ENCODE data around the gene MAST4. TPM values are rescaled to one million over a fixed set of nuclear protein-coding genes. Genes with fewer than 3 reads are reported as not detected.

Gene MAST4
- total RNA-seq, 2 experiments from 2014 or later = 1.3 to 21.9 TPM

DNA sequence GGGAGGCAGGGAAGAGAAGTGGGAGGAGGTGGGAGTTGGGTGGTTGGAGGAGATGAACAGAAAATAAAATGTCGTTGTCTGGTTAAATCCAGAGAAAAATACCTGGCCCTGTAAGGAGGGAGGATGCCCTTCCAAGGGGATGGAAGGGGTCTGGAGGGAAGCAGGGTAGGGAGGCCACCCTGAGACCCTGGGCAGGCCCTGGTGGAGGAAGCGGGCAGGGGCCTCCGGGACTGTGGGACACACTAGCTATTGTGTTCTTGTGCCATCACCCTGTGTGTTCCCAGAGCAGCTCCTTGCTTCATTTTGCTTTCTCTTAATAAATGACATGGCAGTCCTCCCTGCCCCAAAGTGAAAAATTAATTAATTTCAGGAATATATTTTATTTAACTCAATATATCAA, 612.2 kb downstream of the MAST4 start:
- Histone ChIP-seq H3K4me1 (ENCODE audit: insufficient read depth, low read length, poor library complexity, severe bottlenecking) (peaks cover 63% of the 10 kb centered on the region), H2AFZ (ENCODE audit: low read length) (peak overlapping the region; percentile 90; the same call in 1 of the 2 replicates), H3K79me2 (ENCODE audit: insufficient read depth, low read depth, low read length) (no peaks in the 10 kb centered on the region), H3K9me2 (ENCODE audit: insufficient read depth, low read length) (no peaks in the 10 kb centered on the region), H3K4me2 (ENCODE audit: low read length) (0 out of 2 replicates have a peak overlapping the region, but pooled peaks have one; percentile 11), H3K36me3 (ENCODE audit: insufficient read depth, low read length) (no peaks in the 10 kb centered on the region), H3K9me3 (ENCODE audit: low read length) (no peaks in the 10 kb centered on the region), H3K27ac (ENCODE audit: low read depth, low read length, poor library complexity, severe bottlenecking) (no peak overlapping the region), H4K20me1 (ENCODE audit: insufficient read depth, low read length) (no peaks in the 10 kb centered on the region), H3K4me3 (ENCODE audit: low read depth, low read length, poor library complexity, severe bottlenecking) (no peak overlapping the region)
- no peak for DNase-seq (ENCODE audit: low spot score)
- intact Hi-C loops (cut with micrococcal nuclease; ENCODE audit: unreplicated experiment) = loop anchor here (2.0 to 10.0 kb wide), 4 partner anchors 204 to 1284 kb away; partner anchors contain the start of genes ERBIN and SREK1
- POLR2A ChIA-PET = interaction anchor here (0.7 to 4.7 kb wide), 5 partner anchors 19 to 1279 kb away, joined by 3 to 48 read pairs (median 4); no protein-coding TSS in a partner anchor
- BruUV-seq (replicated peaks) = no TSS peak
- TF ChIP-seq, protein P1, sequence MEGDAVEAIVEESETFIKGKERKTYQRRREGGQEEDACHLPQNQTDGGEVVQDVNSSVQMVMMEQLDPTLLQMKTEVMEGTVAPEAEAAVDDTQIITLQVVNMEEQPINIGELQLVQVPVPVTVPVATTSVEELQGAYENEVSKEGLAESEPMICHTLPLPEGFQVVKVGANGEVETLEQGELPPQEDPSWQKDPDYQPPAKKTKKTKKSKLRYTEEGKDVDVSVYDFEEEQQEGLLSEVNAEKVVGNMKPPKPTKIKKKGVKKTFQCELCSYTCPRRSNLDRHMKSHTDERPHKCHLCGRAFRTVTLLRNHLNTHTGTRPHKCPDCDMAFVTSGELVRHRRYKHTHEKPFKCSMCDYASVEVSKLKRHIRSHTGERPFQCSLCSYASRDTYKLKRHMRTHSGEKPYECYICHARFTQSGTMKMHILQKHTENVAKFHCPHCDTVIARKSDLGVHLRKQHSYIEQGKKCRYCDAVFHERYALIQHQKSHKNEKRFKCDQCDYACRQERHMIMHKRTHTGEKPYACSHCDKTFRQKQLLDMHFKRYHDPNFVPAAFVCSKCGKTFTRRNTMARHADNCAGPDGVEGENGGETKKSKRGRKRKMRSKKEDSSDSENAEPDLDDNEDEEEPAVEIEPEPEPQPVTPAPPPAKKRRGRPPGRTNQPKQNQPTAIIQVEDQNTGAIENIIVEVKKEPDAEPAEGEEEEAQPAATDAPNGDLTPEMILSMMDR (conservative IDR thresholded peaks at IDR 0.05; ENCODE audit: low read length) = no peak
- no peak for TF ChIP-seq EZH2phosphoT487 (IDR thresholded peaks at IDR 0.05; ENCODE audit: borderline replicate concordance, low read depth, low read length)
- CTCF ChIA-PET (ENCODE audit: unreplicated experiment) = interaction anchor here (0.6 to 1.3 kb wide), 2 partner anchors 42 to 46 kb away, joined by 3 to 4 read pairs; no protein-coding TSS in a partner anchor

DNA sequence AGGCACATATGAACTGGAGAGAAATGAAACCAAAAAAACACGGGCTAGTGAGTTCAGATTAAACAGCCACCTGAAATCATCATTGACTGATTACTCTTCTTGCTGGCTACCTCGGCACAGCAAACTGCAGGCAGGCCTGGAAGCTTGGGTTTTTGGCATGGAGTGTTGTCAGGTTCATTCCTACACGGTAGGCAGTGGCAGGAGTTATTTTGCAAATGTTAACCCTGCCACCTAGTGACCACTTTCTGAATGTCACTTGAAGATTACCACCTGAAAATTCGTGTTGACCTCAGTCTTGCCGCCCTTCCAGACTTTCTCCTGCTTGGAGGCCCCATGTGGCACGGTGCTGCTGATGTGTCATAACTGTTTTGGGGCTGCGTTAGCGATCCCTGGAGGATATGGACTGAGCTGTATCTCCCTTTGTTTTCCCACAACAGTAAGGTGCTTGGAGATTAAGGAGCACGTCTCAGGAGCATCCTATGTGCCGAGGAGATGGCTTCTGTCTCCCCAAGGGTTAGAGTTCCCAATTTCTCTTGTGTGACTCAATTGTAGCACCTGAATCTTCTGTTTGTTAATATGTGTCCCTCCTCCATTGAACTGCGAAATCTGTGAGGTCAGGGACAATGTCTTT, 613.1 kb downstream of the MAST4 start:
- ChIA-PET CTCF (ENCODE audit: unreplicated experiment) (interaction anchor here (0.6 to 1.3 kb wide), 2 partner anchors 43 to 47 kb away, joined by 3 to 4 read pairs; no protein-coding TSS in a partner anchor), POLR2A (interaction anchor here (0.9 to 4.7 kb wide), 2 partner anchors 41 to 389 kb away, joined by 3 to 48 read pairs; no protein-coding TSS in a partner anchor)
- peak overlapping the region; percentile 68; the same call in 1 of the 2 replicates for H2AFZ ChIP-seq (ENCODE audit: low read length)
- TF ChIP-seq, protein P1 (conservative IDR thresholded peaks at IDR 0.05; ENCODE audit: low read length) = peak; percentile 85
- no peak for TF ChIP-seq EZH2phosphoT487 (IDR thresholded peaks at IDR 0.05; ENCODE audit: borderline replicate concordance, low read depth, low read length)
- DNase-seq (ENCODE audit: low spot score) = peak; percentile 87
- H3K4me2 ChIP-seq (ENCODE audit: low read length) = peak overlapping the region; percentile 46
- H3K9me3 ChIP-seq (ENCODE audit: low read length) = no peaks in the 10 kb centered on the region
- no peaks in the 10 kb centered on the region for H4K20me1 ChIP-seq (ENCODE audit: insufficient read depth, low read length)
- intact Hi-C loops (cut with micrococcal nuclease; ENCODE audit: unreplicated experiment) = loop anchor here (1.0 to 10.0 kb wide), 7 partner anchors 43 to 1284 kb away; partner anchors contain the start of genes ERBIN and SREK1
- H3K27ac ChIP-seq (ENCODE audit: low read depth, low read length, poor library complexity, severe bottlenecking) = no peak overlapping the region
- H3K9me2 ChIP-seq (ENCODE audit: insufficient read depth, low read length) = no peaks in the 10 kb centered on the region
- no peaks in the 10 kb centered on the region for H3K79me2 ChIP-seq (ENCODE audit: insufficient read depth, low read depth, low read length)
- peaks cover 55% of the 10 kb centered on the region for H3K4me1 ChIP-seq (ENCODE audit: insufficient read depth, low read length, poor library complexity, severe bottlenecking)
- no peak overlapping the region for H3K4me3 ChIP-seq (ENCODE audit: low read depth, low read length, poor library complexity, severe bottlenecking)
- no peaks in the 10 kb centered on the region for H3K36me3 ChIP-seq (ENCODE audit: insufficient read depth, low read length)
- BruUV-seq (replicated peaks) = no TSS peak

DNA sequence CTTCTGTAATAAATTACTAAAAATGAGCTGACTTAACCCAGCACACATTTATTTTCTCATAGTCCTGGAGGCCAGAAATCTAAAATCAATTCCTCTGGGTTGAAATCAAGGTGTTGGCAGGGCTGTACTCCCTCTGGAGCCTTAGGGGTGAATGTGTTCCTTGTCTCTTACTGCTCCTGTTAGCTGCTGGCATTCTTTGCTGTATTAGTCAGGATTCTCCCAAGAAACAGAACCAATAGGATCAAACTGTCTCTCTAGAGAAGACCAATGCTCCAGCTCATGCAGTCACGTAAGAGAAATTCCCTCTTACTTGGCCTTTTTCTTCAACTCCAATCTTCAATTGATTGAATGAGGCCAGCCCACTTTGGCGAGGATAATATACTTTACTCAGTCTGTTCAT, 615.7 kb downstream of the MAST4 start:
- ChIA-PET CTCF (ENCODE audit: unreplicated experiment) (no interaction called here), POLR2A (no interaction called here)
- Histone ChIP-seq H3K9me2 (ENCODE audit: insufficient read depth, low read length) (no peaks in the 10 kb centered on the region), H4K20me1 (ENCODE audit: insufficient read depth, low read length) (no peaks in the 10 kb centered on the region), H3K4me2 (ENCODE audit: low read length) (no peak overlapping the region), H3K9me3 (ENCODE audit: low read length) (no peaks in the 10 kb centered on the region), H3K4me1 (ENCODE audit: insufficient read depth, low read length, poor library complexity, severe bottlenecking) (peaks cover 50% of the 10 kb centered on the region), H3K79me2 (ENCODE audit: insufficient read depth, low read depth, low read length) (no peaks in the 10 kb centered on the region), H3K27ac (ENCODE audit: low read depth, low read length, poor library complexity, severe bottlenecking) (no peak overlapping the region), H3K36me3 (ENCODE audit: insufficient read depth, low read length) (no peaks in the 10 kb centered on the region), H2AFZ (ENCODE audit: low read length) (no peak overlapping the region; the same call in 1 of the 2 replicates), H3K4me3 (ENCODE audit: low read depth, low read length, poor library complexity, severe bottlenecking) (no peak overlapping the region)
- intact Hi-C loops (cut with micrococcal nuclease; ENCODE audit: unreplicated experiment) = no loop called here
- no peak for TF ChIP-seq EZH2phosphoT487 (IDR thresholded peaks at IDR 0.05; ENCODE audit: borderline replicate concordance, low read depth, low read length)
- TF ChIP-seq, protein P1 (conservative IDR thresholded peaks at IDR 0.05; ENCODE audit: low read length) = no peak
- no peak for DNase-seq (ENCODE audit: low spot score)
- no TSS peak for BruUV-seq (replicated peaks)
